WERI-Rb-1 (cell line): ENCODE results near the gene CHST15.
A peak's percentile ranks its signal among the peaks of the same experiment; 100 is the strongest.

Source experiments
- DNase-seq: peaks from one replicate; pipeline ENCODE4 v3.0.0-alpha.2; 2020
- H3K27ac ChIP-seq: fragments of 250-450 bp; sonication (Bioruptor Pico); 2 replicates; pipeline ENCODE4 v1.5.1; 2020; ENCODE audit warnings: mild to moderate bottlenecking, moderate library complexity
- H3K27me3 ChIP-seq: fragments of 250-450 bp; sonication (Bioruptor Pico); 2 replicates; pipeline ENCODE4 v1.5.1; 2021; ENCODE audit warnings: mild to moderate bottlenecking, low read depth, moderate library complexity; ENCODE audit not compliant: insufficient read depth, severe bottlenecking
- H3K36me3 ChIP-seq: fragments of 250-450 bp; sonication (Bioruptor Pico); 2 replicates; pipeline ENCODE4 v1.5.1; 2020; ENCODE audit warnings: mild to moderate bottlenecking, moderate library complexity
- H3K4me3 ChIP-seq: 2 replicates; pipeline ENCODE4 v1.5.1; 2011; ENCODE audit warnings: low read depth, mild to moderate bottlenecking, control low read depth, low read length
- H3K9me3 ChIP-seq: fragments of 250-450 bp; sonication (Bioruptor Pico); 2 replicates; pipeline ENCODE4 v1.5.1; 2021; ENCODE audit warnings: mild to moderate bottlenecking, moderate library complexity; ENCODE audit not compliant: severe bottlenecking
- CTCF ChIP-seq: IDR thresholded peaks from 2 replicates; pipeline ENCODE4 v1.5.1; 2011; ENCODE audit warnings: low read depth, mild to moderate bottlenecking, control low read depth, inconsistent platforms, low read length

The CHST15 gene

GRCh38 chr10:123990889-123991288 is 102.5 kb downstream of the CHST15 start:
- Histone ChIP-seq H3K27me3 (peaks cover 80% of the 10 kb centered on the region), H3K4me3 (no peak overlapping the region), H3K9me3 (peaks cover 4% of the 10 kb centered on the region), H3K27ac (no peak overlapping the region), H3K36me3 (no peaks in the 10 kb centered on the region)
- no peak for DNase-seq
- no peak for TF ChIP-seq CTCF

- DNase-seq: no peak
- H3K9me3 ChIP-seq: peaks cover 4% of the 10 kb centered on the region
- no peaks in the 10 kb centered on the region for H3K36me3 ChIP-seq
- no peak overlapping the region for H3K27ac ChIP-seq
- TF ChIP-seq CTCF: no peak
- peaks cover 74% of the 10 kb centered on the region for H3K27me3 ChIP-seq
- H3K4me3 ChIP-seq: no peak overlapping the region
Observed at GRCh38 chr10:123988694-123989093, 104.7 kb downstream of the CHST15 start.

GRCh38 chr10:123986736-123987135 is 106.7 kb downstream of the CHST15 start:
- no peak overlapping the region for H3K4me3 ChIP-seq
- no peak for DNase-seq
- no peaks in the 10 kb centered on the region for H3K36me3 ChIP-seq

GRCh38 chr10:123974406-123974805 is 119.0 kb downstream of the CHST15 start:
- no peak for DNase-seq
- no peak overlapping the region for H3K4me3 ChIP-seq
- H3K9me3 ChIP-seq: peaks cover 5% of the 10 kb centered on the region
- no peak overlapping the region for H3K27ac ChIP-seq
- no peak for TF ChIP-seq CTCF
- H3K36me3 ChIP-seq: no peaks in the 10 kb centered on the region
- peaks cover 63% of the 10 kb centered on the region for H3K27me3 ChIP-seq

More at GRCh38 chr10:123986736-123987135, 106.7 kb downstream of the CHST15 start:
- TF ChIP-seq CTCF: no peak
- peaks cover 76% of the 10 kb centered on the region for H3K27me3 ChIP-seq
- no peak overlapping the region for H3K27ac ChIP-seq
- peaks cover 4% of the 10 kb centered on the region for H3K9me3 ChIP-seq

GRCh38 chr10:123972481-123973401 is 120.7 kb downstream of the CHST15 start:
- TF ChIP-seq CTCF: peak; percentile 12; the same call in 1 of the 2 replicates
- no peak overlapping the region for H3K4me3 ChIP-seq
- no peak overlapping the region for H3K27ac ChIP-seq
- peaks cover 5% of the 10 kb centered on the region for H3K9me3 ChIP-seq
- H3K36me3 ChIP-seq: no peaks in the 10 kb centered on the region
- no peak for DNase-seq
- peaks cover 74% of the 10 kb centered on the region for H3K27me3 ChIP-seq
